Measurements from ENCODE around the gene GIPC1. TPM values are rescaled to one million over a fixed set of nuclear protein-coding genes. Genes with fewer than 3 reads are reported as not detected.
"Not testable (repeated sequence)": the region's sequence is repeated elsewhere in the genome, so short reads cannot be mapped to it uniquely, and the experiment has no call there.

GIPC1 gene, protein sequence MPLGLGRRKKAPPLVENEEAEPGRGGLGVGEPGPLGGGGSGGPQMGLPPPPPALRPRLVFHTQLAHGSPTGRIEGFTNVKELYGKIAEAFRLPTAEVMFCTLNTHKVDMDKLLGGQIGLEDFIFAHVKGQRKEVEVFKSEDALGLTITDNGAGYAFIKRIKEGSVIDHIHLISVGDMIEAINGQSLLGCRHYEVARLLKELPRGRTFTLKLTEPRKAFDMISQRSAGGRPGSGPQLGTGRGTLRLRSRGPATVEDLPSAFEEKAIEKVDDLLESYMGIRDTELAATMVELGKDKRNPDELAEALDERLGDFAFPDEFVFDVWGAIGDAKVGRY
- 48.3 TPM for polyA plus RNA-seq (2013, experiment 1 of 2)
- polyA plus RNA-seq (2013, experiment 2 of 2): 46.0 TPM

DNA sequence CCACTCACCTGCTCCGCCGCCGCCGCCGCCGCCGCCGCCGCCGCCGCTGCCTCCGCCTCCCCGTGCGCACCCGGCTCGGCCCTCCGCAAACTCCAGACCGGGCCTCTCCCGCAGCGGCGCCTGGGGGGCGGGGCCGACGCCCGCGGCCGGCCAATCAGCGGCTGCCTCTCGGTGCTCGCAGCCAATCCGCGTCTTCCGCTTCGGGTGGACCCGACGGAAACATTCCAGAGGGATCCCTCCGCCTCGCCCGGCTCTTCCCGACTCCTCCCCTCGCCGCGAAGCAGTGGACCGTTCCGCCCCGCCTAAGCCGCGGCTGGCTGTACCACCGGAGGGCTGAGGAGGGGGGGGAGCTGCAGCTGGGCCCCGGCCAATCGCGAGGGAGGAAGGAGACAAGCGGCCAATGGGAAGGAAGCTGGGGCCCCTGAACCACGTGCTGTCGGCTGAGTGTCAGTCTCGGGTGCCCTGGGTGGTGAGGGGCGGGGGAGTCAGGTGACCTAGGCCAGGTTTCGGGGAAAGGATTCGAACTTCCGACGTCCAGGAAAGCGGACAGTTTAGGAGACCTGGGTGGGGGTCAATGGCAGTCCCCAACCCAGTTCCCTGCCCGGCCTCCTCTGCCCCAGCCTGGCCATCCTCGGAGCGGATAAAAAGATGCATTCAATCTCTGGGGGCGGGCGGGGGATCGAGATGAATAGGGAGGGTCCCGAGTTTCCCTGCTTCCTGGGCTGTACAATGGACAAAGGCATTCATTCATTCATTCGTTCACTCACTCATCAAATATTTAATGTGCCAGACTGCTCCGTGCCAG lies at the start of gene GIPC1:
TSS of gene GIPC1 (minus strand) at position 99 of the 805 bp plus-strand sequence. CDS start 13,151 bp downstream, outside the sequence.
- H3K36me3 ChIP-seq (ENCODE audit: insufficient read depth, low read length): peaks cover 11% of the 10 kb centered on the region
- no peaks in the 10 kb centered on the region for H3K27me3 ChIP-seq (ENCODE audit: insufficient read depth, low read length)
- no peak within 1 kb of the TSS; the same call in 1 of the 2 replicates for H3K27ac ChIP-seq (ENCODE audit: low read depth, low read length)
- 9% methylated on average over 71 of the region's 71 CpGs for WGBS
- H3K9me3 ChIP-seq (ENCODE audit: insufficient read depth, low read depth, low read length): no peaks in the 10 kb centered on the region
- peak within 1 kb of the TSS; percentile 56 for H3K9ac ChIP-seq (ENCODE audit: low read depth, low read length)
- H3K4me1 ChIP-seq (ENCODE audit: insufficient read depth, low read length): peaks cover 5% of the 10 kb centered on the region; the same call in 1 of the 2 replicates
- H3K4me3 ChIP-seq (ENCODE audit: low read length): peak within 1 kb of the TSS; percentile 74

DNA sequence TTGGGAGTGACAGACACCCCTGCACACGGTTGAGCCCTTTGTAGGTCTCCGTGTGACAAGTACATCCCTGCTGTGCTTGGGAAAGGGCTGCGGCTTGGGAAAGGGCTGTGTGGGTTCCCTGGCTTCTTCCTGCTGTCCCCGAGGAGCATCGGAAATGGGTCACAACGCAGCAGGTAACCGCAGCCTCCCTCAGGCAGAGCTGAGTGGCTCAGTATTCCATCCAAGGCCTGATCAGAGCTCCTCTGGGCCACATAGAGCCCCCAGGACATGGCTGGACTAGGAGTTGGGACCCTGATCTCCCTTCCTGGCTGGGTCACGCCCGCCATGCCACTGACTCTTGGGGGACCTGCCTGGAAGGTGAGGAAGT lies 49.8 kb upstream of the GIPC1 start:
- H3K4me3 ChIP-seq (ENCODE audit: low read length): no peak overlapping the region
- H3K36me3 ChIP-seq (ENCODE audit: insufficient read depth, low read length): peaks cover 11% of the 10 kb centered on the region
- H3K4me1 ChIP-seq (ENCODE audit: insufficient read depth, low read length): no peaks in the 10 kb centered on the region; the same call in 1 of the 2 replicates
- no peaks in the 10 kb centered on the region for H3K27me3 ChIP-seq (ENCODE audit: insufficient read depth, low read length)
- WGBS: 89% methylated on average over 9 of the region's 9 CpGs
- H3K9me3 ChIP-seq (ENCODE audit: insufficient read depth, low read depth, low read length): no peaks in the 10 kb centered on the region
- H3K9ac ChIP-seq (ENCODE audit: low read depth, low read length): no peak overlapping the region
- H3K27ac ChIP-seq (ENCODE audit: low read depth, low read length): no peak overlapping the region

DNA sequence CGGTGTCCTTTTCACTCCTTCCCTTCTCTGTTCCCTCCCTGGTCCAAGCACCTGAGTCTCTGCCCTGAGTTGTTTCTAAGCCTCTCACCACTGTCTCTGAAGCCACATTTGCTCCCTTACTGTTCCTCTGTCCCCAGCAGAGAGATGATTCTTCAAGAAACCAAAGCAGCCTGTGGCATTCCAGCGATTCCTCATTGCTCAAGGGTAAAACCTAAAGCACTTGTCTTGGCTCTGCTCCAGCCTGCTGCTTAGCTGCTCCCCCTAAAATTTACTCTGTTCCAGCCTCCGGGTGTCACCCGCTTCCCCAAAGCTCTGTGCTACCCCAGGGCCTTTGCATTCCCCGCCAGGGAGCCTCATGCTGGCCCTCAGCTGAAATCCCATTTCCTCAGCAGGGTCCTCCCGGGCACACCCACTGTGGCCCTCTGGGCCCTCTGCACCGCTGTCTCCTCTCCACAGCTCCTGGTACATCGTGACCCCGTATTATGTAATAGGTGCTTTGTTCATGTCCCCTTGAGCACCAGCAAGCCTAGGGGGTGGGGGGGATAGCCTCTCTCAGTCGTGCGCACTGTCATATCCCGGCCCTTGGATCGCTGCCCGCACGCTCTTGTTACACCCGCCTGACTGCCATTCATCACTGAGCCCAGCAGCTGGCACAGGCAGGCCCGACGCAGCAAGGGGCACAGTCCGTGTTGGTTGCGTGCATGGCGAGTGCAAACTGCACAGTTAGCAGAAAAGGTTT lies 49.2 kb upstream of the GIPC1 start:
- Histone ChIP-seq H3K4me3 (ENCODE audit: low read length) (no peak overlapping the region), H3K27ac (ENCODE audit: low read depth, low read length) (no peak overlapping the region), H3K36me3 (ENCODE audit: insufficient read depth, low read length) (peaks cover 11% of the 10 kb centered on the region), H3K9me3 (ENCODE audit: insufficient read depth, low read depth, low read length) (no peaks in the 10 kb centered on the region), H3K4me1 (ENCODE audit: insufficient read depth, low read length) (no peaks in the 10 kb centered on the region; the same call in 1 of the 2 replicates), H3K27me3 (ENCODE audit: insufficient read depth, low read length) (no peaks in the 10 kb centered on the region), H3K9ac (ENCODE audit: low read depth, low read length) (no peak overlapping the region)
- 94% methylated on average over 21 of the region's 21 CpGs for WGBS

DNA sequence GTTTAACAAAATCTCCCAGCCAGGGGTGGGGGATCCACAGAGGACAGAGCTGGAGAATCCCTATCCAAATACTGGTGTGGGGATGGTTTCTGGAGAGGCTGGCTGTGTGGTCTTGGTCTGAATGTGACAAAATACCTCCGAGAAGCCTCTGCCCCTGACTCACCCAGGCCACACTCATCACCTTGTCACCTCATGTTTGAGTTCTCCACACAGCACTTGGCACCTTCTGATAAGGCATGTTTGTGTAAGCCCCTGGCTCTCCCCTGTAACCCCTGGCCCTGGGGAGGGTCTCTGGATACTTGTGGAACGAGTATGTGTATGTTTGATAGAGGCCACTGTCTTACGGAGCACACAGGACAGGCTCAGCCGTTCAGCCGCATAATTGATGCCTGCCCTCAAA lies 48.1 kb upstream of the GIPC1 start:
- no peaks in the 10 kb centered on the region for H3K9me3 ChIP-seq (ENCODE audit: insufficient read depth, low read depth, low read length)
- no peak overlapping the region for H3K27ac ChIP-seq (ENCODE audit: low read depth, low read length)
- no peaks in the 10 kb centered on the region; the same call in 1 of the 2 replicates for H3K4me1 ChIP-seq (ENCODE audit: insufficient read depth, low read length)
- peaks cover 5% of the 10 kb centered on the region; the same call in 1 of the 2 replicates for H3K36me3 ChIP-seq (ENCODE audit: insufficient read depth, low read length)
- H3K27me3 ChIP-seq (ENCODE audit: insufficient read depth, low read length): no peaks in the 10 kb centered on the region
- no peak overlapping the region for H3K9ac ChIP-seq (ENCODE audit: low read depth, low read length)
- WGBS: 89% methylated on average over 5 of the region's 5 CpGs
- H3K4me3 ChIP-seq (ENCODE audit: low read length): no peak overlapping the region

GRCh38 chr19:14542711-14543328 lies 46.9 kb upstream of the GIPC1 start:
- 63% methylated on average over 7 of the region's 7 CpGs for WGBS
- H3K4me3 ChIP-seq (ENCODE audit: low read length): no peak overlapping the region
- H3K27ac ChIP-seq (ENCODE audit: low read depth, low read length): peak overlapping the region; percentile 1; the same call in 1 of the 2 replicates
- H3K27me3 ChIP-seq (ENCODE audit: insufficient read depth, low read length): no peaks in the 10 kb centered on the region
- no peak overlapping the region for H3K9ac ChIP-seq (ENCODE audit: low read depth, low read length)
- H3K9me3 ChIP-seq (ENCODE audit: insufficient read depth, low read depth, low read length): no peaks in the 10 kb centered on the region
- no peaks in the 10 kb centered on the region; the same call in 1 of the 2 replicates for H3K4me1 ChIP-seq (ENCODE audit: insufficient read depth, low read length)
- H3K36me3 ChIP-seq (ENCODE audit: insufficient read depth, low read length): no peaks in the 10 kb centered on the region

- not testable (repeated sequence) for H3K27ac ChIP-seq (ENCODE audit: low read depth, low read length); H3K9ac ChIP-seq (ENCODE audit: low read depth, low read length); H3K27me3 ChIP-seq (ENCODE audit: insufficient read depth, low read length); H3K4me3 ChIP-seq (ENCODE audit: low read length); H3K36me3 ChIP-seq (ENCODE audit: insufficient read depth, low read length); H3K4me1 ChIP-seq (ENCODE audit: insufficient read depth, low read length); H3K9me3 ChIP-seq (ENCODE audit: insufficient read depth, low read depth, low read length)
- 96% methylated on average over 5 of the region's 5 CpGs for WGBS
Measured at GRCh38 chr19:14541979-14542378, 46.1 kb upstream of the GIPC1 start.

GRCh38 chr19:14540741-14541525 lies 45.0 kb upstream of the GIPC1 start:
- Histone ChIP-seq H3K36me3 (ENCODE audit: insufficient read depth, low read length) (no peaks in the 10 kb centered on the region), H3K9ac (ENCODE audit: low read depth, low read length) (no peak overlapping the region), H3K4me3 (ENCODE audit: low read length) (no peak overlapping the region), H3K27ac (ENCODE audit: low read depth, low read length) (no peak overlapping the region), H3K27me3 (ENCODE audit: insufficient read depth, low read length) (no peaks in the 10 kb centered on the region), H3K9me3 (ENCODE audit: insufficient read depth, low read depth, low read length) (no peaks in the 10 kb centered on the region), H3K4me1 (ENCODE audit: insufficient read depth, low read length) (peaks cover 7% of the 10 kb centered on the region)
- 94% methylated on average over 19 of the region's 19 CpGs for WGBS

GRCh38 chr19:14536926-14537692 lies 41.2 kb upstream of the GIPC1 start:
- Histone ChIP-seq H3K4me3 (ENCODE audit: low read length) (peak overlapping the region; percentile 25; the same call in 1 of the 2 replicates), H3K4me1 (ENCODE audit: insufficient read depth, low read length) (peaks cover 7% of the 10 kb centered on the region), H3K27me3 (ENCODE audit: insufficient read depth, low read length) (no peaks in the 10 kb centered on the region), H3K9ac (ENCODE audit: low read depth, low read length) (no peak overlapping the region), H3K27ac (ENCODE audit: low read depth, low read length) (no peak overlapping the region), H3K36me3 (ENCODE audit: insufficient read depth, low read length) (no peaks in the 10 kb centered on the region), H3K9me3 (ENCODE audit: insufficient read depth, low read depth, low read length) (no peaks in the 10 kb centered on the region)
- WGBS: 13% methylated on average over 24 of the region's 24 CpGs

DNA sequence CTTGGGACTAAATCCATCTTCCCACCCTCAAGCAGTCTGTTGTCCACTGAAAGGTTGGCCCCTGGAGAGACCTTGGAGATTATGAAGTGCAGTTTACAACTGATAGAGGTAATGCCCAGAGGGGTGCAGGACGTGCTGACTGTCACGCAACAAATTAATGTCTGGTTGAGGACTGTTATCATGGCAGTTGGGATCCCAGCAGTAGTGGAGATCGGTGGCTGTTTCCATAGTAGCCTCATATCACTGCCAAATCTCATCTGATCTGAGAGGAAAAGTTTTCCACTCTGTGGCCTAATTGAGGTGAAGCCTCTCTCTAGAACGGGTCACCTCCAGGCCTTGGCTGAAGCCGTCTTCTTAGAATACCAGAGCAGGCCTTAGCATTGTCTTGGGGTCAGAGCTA lies 37.5 kb upstream of the GIPC1 start:
- Histone ChIP-seq H3K4me1 (ENCODE audit: insufficient read depth, low read length) (peaks cover 11% of the 10 kb centered on the region), H3K9me3 (ENCODE audit: insufficient read depth, low read depth, low read length) (no peaks in the 10 kb centered on the region), H3K36me3 (ENCODE audit: insufficient read depth, low read length) (no peaks in the 10 kb centered on the region), H3K27ac (ENCODE audit: low read depth, low read length) (no peak overlapping the region), H3K27me3 (ENCODE audit: insufficient read depth, low read length) (no peaks in the 10 kb centered on the region), H3K4me3 (ENCODE audit: low read length) (no peak overlapping the region), H3K9ac (ENCODE audit: low read depth, low read length) (no peak overlapping the region)
- 95% methylated on average over 5 of the region's 5 CpGs for WGBS
